ENCODE results near the gene SREBF2.
"Not testable (repeated sequence)": the region's sequence is repeated elsewhere in the genome, so short reads cannot be mapped to it uniquely, and the experiment has no call there.

SREBF2 gene

DNA sequence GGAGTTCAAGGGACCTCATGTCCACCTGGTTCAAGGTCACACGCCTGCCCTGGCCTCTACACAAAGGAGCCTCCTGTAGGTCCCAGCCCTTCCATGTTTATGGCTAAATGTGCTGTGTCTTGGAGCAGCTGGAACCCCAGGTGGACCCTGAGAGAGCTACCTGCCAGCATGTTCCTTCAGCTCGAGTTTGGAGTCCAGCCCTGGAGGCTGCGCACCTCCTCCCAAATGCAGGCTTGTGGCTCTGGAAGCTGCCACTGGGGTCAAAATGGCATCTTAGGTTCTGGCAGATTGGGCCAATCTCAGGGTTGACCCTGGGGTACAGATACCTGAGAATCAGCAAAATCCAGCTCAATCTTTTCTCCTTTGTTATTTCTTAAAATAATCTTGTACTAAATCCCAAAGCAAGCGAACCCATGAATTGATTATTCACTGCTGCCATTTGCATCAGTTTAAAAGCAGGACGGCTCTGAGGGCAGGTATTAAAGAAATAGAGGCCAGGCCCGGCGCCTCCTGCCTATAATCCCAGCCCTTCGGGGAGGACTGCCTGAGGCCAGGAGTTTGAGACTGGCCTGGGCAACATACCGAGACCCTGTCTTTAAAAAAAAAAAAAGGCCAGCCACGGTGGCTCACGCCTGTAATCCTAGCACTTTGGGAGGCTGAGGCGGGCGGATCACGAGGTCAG is 90.8 kb downstream of the SREBF2 start:
- DNase-seq, result no peak

DNA sequence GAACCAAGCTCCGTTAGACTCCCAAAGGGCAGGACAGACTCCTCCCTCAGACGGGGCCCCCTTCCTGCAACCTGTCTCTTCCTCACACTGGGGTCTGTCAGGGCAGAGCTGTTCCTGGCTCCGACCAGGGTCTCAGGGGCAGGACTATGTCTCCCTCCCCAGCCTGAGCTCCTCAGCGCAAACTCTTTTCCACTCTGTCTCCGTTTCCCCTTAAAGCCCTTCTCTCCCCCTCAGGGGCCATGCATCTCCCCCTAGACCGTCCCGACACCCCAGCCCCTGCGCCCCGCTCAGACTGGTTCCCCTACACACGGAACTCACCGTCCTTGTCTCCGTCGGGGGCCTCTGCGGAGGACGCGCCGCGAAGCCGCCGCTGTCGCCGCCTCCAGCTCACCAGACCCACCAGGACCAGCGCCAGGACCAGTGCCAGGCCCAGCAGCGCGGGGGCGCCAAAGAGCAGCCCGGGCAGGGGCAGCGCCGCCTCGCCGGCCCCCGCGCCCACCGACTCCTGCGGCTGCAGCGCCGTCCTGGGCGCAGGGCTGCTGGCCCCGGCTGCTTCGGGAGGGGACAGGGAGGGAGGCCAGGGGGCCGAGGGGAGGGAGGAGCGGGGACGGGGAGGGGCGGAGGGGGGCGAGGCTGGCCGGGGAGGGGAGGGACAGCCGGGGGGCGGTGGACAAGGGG is 93.0 kb downstream of the SREBF2 start:
- no peak for DNase-seq

DNA sequence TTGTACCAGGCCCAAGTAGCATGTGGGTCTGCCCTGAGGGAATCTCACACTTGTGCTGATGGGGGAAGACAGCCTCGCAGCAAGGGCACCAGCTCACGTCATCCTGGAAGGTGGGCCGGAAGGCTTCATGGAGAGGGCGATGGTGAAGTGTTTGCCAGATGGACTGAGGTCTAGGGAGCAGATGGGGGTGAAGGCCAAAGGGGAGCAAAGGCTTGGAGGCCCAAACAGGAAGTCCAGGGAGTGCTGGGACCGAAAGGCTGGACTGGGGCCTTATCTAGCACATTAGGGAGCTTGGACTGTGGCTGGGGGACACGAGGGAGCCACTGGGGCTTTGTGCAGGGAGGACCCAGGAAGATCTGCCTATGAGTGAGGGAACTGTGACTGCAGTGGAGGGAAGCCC is 94.9 kb downstream of the SREBF2 start:
- no peak for DNase-seq

DNA sequence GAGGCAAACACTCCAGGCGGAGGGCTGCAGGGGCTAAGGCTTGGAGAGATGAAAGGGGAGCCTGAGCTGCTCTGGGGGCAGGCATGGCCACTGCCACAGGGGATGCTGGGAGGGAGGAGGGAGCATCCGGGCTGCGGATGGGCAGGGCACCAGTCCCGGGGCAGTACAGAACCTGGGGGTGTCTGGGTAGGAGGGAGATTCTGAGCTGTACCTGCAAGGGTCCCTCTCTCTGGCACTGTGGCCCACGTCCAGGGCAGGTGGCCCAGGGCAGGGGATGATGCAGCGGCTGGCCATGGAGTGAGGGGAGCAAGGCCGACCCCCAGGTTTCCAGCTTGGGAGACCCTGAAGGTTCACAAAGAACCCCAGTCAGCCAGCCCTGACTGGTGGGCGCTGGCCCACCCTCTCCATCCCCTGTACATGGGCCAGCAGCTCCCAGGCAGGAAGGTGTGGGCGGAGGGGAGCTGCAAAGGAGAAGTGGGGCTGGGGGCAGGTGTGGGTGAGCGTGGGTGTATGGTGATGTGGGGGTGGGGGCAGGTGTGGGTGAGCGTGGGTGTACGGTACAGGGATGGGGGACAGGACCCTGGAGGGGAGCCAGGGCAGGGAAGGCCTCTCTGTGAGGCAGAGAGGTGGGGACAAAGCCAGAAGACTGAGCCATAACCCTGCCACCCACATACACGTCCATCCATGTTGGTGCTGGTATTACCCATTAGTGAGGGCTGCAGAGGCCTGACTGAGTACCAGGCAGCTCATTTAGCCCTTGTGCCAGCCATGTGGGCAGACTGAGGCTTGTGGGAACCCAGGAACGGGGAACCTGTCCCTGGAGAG is 95.9 kb downstream of the SREBF2 start:
- DNase-seq, result no peak

DNA sequence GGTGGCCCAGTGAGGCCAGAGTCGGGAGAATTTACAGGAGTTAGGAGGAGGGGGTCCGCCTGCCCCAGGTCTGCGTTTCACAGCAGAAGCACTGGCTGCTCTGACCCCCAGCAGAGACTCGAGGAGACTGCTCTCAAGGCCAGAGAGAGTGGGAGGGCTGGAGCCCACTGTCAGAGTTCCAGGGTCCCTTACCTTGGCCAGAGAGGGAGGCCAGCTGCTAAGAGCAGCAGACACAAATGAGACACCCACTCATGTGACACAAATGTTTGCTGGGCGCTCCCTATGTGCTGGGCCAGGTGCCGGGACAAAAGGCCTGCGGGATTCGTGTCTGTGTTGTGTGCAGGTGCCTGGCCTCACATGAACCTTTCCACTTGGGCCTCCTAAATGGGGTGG is 96.5 kb downstream of the SREBF2 start:
- DNase-seq, result no peak

DNA sequence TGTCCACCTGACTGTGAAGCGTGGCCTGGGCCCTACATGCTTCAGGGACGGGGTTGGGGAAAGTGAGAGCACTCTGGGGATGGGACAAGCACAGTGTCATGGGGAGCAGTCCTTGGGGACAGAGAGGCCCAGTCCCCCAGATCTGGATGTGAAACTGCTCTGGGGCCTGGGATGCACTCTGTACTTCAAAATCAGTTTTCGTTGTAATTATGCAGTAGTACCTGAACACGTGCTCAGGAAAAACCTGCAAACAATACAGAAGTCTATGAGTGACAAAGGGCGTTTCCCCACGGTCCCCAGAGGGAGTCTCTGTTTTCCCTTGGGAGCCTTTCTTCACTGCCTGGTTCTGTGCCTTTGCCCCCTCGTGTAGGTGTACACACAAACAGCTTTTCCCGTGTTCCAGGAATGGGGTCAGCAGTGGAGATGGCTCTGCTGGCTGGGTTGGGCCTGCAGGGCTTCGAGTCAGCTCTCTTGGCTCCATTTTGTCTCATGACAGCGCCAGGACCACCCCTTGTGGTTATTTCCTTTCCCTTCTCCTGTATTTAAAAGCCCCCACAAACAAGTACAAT is 98.9 kb downstream of the SREBF2 start:
- no peak for DNase-seq

DNA sequence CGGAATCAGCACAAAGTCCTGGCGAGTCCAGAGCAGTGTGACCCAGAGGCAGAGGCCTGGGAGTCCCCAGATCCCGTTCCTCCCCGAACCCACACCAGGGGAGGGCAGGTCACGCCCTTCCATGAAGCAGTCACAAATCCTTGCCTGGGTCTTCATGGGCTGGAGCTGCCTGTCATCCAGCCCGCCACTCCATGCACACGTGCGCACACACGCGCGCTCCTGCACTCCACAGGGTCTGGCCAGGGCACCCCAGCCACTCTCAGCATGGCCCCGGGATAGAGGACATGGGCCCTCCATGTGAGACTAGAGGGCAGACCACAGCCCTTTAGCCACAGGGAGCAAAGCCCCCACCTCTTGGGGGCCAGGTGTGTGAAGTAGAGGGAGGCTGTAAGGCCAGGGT is 99.4 kb downstream of the SREBF2 start:
- no peak for DNase-seq

DNA sequence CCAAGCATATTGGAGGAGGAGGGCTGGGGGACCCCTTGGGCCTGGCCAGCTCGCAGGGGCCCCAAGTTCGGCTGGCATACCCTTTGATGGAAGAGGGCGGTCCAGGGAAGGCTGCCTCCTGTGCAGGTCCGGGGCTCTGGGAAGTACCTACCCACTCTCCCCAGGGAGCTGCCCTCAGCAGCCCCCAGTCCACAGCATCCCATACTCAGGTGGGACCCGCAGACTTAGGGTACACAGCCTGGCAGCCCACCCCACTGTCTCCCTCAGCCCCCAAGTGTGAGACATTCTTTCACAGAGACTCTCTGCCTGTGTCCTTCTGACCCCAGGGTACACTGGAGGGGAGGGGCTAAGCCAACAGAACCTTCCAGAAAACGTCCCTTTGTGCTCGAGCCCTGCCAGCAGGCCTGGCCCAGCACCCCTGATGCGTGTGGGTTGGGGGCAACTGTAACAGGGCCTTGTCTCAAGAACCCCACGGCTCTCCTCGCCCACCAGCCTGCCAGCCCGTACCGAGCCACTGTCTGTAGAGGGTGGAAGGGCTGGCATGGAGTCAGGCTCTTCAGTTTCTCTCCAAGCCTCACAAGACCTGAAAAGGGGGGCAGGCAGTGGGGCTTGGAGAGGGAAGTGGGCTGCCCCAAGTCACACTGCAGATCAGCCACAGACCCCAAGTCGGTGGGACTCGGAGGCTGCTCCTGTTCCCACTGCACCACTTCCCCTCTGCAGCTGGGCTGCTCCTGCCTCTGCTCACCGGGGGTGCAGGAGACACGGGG is 100.7 kb downstream of the SREBF2 start:
- DNase-seq, result no peak

DNA sequence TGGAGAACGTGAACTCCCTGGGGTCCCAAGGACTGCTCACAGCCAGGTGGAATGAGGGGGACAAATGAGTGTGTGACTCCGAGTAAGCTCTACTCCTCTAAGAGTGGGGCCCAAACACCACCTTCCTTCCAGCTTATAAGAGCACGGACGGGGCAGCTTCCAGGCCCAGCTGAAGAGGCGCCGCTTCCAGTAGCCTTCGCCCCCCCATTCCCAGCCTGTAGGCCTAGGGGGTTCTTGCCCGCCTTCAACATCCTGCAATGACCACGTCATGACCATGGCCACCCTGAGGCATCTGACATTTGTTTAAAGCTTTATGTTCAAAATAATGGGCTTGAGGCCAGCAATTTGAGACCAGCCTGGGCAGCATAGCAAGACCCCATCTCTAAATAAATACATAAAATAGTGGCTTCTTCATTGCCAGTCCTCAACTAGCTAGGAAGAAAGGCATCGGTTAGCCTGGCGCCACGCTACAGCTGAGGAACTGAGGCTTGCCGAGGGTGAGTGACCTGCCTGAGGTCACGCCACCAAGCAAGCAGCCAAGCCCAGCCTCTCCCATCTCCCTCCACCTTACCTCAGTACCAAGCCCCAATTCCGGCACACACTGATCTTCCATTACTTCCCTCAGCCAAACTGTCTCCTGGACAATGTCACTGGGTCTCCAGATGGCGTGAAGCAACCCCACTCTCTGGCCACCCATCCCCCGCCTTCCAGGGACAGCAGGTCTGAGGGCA is 101.5 kb downstream of the SREBF2 start:
- no peak for DNase-seq

DNA sequence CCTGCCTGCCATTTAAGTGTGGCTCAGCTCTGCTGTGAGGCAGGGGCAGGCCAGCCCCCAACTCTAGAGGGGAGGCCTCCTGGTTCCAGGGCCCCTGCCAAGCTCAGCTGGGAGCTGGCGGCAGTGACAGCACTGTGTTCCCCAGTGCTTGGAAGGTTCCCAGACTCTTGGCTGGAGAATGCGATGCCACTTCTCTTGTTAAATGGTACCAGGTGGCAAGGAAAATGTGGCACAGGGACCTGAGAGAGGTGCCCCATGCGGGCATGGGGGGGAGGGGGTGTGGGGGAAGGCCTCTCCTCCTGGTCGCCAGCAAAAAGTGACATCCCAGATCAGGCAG is 102.1 kb downstream of the SREBF2 start:
- DNase-seq, result no peak

DNA sequence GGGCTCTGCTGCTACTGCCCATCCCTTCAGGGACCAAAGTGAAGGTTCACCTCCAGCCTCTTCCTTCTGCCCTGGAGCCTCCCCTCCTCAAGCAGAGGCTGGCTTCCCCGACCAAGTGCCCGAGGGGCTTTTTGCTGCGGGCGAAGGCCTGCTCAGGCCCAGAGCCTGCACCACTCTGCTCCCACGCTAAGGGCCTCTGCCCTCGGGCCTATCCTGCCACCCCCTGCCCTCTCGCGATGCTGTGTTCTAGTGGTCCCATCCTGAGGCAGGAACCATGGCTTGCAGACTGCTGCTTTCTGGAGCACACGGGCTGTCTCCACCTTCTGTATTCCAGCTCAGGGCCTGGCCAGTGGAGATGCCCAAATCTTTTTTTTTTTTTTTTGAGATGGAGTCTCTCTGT is 102.6 kb downstream of the SREBF2 start:
- DNase-seq, result no peak

DNA sequence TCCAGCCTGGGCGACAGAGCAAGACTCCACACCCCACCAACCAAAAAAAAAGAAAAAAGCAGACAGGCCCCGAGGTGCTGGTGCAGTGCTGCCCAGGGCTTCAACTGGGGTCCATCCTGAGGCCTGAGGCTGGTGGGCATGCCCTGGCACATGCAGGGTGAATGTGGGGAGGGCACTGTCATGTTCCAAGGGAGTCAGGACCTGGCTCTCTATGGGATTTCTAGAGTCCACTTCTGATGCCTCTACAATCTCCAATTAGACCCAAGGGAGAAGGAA is 103.9 kb downstream of the SREBF2 start:
- no peak for DNase-seq

DNA sequence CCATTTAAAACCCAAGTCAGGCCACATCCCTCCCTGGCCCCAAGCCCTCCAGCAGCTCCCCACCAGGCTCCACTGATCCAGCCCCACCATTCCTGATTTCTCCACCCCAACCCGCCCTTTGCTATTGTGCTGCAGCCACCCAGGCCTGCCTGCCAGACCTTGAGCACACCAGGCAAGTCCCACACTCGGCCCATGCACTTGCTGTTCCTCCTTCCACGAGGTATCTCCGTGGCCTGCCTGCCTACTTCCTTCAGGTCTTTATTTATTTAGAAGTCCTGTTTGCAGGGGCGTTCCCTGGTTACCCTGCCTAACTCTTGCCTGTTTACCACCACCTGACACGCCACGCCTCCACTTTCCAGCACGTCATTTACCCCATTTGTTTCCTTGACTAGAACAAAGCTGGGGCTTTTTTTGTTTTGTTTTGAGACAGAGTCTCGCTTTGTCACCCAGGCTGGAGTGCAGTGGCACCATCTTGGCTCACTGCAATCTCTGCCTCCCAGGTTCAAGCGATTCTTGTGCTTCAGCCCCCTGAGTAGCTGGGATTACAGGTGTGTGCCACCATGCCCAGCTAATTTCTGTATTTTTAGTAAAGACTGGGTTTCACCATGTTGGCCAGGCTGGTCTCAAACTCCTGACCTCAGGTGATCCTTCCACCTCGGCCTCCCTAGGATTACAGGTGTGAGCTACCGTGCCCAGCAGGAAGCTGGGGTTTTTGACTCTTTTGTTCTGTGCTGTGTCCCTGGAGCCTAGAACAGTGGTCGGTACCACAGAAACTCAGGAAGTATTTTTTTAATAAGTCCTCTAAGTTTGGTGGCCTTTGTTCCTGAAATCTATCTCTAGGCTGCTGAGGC is 107.3 kb downstream of the SREBF2 start:
- DNase-seq, result no peak

DNA sequence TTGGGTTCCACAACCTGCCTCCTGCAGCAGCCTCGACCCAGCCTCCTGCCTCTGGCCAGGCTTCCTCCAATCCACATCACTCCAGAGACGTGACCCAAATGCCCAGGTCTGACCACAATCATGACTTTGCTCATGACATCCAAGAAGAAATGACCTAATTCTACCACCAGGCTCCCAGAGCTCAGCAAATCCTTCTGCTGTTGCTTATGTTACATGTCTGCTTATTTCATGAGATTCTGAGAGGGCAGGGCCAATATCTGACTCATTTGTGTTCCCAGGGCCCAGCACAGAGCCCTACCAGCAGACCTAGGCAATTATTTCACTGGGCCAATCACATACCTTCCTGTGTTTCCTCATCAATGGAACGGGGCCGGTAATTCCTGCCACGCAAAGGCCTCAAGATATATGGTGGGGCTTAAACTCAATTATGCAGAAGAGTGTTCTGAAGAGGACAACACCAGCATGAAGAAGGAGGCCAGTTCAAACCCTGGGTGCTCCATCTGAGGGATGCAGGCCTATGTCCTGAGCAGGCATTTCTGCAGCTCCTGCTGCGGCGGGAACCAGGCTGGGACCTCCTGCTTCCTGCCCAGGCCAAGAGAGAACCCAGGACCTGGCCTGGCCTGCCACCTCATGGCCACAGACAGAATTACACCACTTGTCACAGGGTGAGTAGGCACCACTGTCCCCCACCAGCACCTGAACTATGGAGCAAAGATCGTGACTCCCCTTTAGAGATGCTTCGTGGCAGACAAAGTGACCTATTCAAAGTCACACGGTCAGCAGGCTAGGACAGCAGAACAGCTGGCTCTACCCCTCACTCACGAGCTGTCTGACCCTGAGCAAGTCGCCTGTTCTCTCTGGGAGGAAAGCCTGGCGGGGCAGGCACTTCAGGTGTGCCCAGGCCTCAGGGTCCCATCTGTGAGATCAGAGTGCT is 108.2 kb downstream of the SREBF2 start:
- peak; percentile 89 for DNase-seq

DNA sequence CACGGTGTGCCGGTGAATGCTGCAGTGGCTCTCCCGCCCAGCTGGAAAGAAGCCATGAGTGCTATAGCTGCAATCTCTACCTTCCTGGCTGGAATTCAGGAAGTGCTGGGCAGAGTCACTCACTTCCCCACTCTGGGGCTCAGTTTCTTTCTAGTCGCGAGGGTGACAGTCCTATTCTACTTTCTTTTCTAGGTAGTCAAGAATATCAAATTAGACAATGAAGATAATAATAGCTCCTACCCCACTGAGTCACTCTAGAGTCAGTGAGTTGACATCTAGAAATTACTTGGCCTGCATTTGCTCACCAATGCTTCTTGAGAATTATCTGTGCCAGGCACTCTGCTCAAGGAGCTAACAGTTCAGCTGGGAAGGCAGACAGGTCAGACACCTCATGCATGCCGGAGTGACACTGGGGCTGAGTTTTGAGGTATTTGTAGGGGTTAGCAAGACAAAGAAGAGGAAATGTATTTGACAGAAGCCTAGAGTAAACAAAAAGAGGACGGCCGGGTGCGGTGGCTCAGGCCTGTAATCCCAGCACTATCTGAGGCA is 110.8 kb downstream of the SREBF2 start:
- DNase-seq, result no peak

DNA sequence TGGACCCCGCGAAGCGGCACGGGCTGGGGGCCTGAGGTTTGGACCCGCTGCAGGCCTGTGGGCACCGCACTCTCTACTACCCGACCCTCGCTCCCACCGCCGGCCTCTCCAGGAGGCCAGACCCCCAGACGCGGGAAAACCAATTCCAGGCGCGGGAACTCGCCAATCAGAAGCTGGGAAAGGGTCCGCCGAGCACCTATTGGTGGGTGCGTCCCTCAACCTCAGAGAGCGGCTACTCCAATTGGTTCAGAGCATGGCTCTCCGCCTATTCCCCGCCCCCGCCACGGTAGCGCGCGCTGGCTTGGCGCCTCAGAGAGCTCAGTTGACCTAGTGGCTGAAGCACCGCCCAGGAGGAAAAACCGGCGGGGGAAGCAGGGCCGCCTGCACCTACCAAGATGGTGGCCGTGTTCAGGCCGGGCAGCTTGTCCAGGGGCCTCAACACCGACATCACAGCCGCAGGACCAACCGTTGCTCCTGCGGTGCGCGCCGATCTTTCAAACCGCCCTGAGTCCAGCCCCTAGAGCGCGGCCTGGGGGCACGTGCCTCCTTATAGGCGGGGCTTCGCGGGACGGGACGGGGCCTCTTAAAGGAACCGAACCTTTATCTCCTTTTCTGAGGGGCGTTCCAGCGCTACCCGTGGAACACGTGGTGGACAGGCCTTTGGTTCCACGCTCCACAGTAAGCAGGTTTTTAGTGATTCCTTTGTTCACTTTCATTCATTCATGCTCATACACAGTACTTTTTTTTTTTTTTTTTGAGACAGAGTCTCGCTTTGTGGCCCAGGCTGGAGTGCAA is 113.9 kb downstream of the SREBF2 start, which contains the start of gene CENPM:
Gene CENPM (minus strand): TSS at position 524 of the 795 bp plus-strand sequence. CDS start 76 bp downstream, at position 448.
- peak; percentile 100 for DNase-seq

DNA sequence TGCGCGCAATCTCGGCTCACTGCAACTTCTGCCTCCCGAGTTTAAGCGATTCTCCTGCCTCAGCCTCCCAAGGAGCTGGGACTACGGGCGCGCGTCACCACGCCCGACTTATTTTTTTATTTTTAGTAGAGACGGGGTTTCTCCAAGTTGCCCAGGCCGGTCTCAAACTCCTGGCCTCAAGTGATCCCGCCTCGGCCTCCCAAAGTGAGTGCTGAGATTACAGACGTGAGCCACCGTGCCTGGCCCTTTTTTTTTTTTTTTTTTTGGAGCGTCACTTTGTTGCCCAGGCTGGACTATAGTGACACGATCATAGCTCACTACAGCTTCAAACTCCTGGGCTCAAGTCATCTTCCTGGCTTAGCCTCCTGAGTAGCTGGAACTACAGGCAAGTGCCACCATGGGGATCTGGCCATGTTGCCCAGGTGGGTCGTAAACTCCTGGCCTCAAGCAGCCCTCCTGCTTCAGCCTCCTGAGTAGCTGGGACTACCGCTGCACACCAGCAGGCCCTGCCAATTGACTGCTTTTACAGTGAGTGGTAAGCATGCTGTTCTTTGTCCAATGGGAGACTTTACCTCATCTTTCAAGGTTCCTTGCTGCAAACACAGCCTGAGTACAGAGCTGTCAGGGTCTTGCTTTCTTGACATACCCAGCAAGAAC is 114.6 kb downstream of the SREBF2 start:
- DNase-seq, result no peak

DNA sequence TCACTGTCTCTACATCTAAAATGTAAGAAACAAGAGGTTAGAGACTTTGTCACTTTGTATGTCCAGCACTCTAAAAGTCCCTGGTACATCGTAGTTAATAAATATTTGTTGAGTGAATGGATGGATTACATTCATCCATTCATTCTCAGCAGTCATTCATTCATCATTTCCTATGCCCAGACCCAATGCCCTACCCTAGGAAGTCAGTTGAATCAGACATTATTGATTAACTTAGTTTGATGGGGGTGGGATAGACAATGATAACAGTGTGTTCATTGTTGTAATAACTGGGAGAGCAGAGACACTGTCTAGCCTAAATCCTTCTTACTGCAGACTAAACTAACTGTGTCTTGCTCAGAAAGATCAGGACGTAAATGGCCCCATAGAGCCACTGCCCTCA is 115.2 kb downstream of the SREBF2 start:
- no peak for DNase-seq

DNA sequence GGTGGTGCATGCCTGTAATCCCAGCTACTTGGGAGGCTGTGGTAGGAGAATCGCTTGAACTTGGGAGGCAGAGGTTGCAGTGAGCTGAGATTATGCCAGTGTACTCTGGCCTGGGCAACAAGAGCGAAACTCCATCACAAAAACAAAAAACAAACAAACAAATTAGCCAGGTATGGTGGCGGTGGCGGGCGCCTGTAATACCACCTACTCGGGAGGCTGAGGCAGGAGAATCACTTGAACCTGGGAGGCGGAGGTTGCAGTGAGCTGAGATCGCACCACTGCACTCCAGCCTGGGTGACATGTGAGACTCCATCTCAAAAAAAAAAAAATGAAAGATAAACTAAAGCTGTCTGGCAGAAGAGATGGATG is 116.0 kb downstream of the SREBF2 start:
- DNase-seq, result not testable (repeated sequence)
